ENCODE measurements around the gene INPP5A.
"Not testable (repeated sequence)": the region's sequence is repeated elsewhere in the genome, so short reads cannot be mapped to it uniquely, and the experiment has no call there.

The INPP5A gene

DNA sequence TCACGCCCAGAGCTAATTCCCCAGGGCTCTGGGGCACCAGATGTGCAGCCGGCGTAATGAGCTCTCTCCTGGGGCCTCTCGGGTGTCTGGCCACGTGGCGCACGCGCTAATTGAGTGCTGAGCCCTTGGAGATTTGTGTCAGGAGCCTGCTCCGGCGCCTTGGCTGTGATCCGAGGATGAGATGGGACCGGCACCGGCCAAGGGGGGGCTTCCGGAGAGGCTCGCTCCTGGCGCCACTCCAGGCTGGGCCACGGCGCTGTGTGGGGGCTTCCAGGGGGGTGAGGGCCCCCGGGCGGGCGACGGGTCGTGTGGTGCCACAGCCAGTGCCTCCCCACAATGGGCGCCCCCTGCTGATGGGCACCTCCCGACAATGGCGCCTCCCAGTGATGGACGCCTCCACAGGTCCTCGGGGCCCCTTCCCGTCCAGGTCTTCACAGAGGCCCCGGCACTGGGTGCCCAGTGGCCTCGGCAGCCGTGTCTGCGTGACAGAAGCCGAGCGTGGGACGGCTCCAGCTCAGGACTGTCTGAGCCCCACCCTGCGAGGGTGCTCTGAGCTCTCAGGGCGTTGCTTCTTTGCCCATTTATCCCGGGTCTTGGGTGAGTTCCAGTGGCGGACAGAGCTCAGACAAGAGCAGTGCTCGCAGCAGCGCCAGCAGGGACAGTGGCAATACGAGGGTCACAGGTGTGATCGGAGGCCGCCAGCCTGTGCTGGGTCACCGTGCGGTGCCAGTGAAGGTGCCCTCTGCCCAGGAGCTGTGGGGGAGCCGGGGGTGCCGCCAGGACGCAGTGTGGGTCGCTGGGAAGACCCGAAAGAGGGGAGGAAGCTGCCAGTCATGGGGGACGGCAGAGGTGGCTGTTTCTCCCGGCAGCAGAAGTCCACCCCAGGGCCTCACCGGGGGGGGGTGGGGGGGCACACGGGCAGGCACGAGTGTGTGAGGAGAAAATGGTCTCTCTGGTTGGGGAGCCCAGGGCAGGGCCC lies 256.6 kb downstream of the INPP5A start:
- no peak for DNase-seq

DNA sequence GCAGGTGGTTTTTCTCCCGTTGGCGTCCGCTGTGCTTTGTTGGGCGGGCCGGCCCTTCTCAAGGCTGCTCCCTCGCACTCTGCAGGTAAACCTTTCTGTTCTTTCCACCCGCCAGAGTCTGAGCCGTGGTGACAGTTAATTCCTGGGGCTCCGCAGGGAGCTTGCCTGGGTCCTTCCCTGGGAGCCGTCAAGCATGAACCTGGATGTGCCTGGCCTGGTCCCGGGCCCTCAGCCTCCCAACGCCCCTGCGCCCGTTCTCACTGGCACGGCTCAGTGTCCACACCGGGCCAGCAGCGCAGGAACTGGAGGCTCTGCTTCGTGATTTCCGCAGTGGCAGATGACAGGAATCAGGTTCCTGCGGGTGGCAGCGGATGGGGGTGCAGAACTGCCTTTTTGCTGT lies 259.3 kb downstream of the INPP5A start:
- DNase-seq = no peak

DNA sequence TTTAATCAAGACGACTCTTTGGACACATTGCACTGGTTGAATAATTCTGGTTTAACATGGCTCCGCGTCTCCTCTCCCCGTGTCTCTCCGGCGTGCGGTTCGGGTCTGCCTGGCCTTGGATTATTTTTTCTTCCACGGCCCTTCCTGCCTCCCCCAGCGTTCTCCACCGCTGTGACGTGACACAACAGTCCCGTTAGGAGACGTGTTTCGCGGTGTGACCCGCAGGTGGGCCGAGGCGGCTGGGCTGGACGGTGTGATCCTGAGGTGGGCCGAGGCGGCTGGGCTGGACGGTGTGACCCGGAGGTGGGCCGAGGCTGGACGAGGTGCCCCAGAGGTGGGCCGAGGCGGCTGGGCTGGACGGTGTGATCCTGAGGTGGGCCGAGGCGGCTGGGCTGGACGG lies 260.4 kb downstream of the INPP5A start:
- DNase-seq = not testable (repeated sequence)

DNA sequence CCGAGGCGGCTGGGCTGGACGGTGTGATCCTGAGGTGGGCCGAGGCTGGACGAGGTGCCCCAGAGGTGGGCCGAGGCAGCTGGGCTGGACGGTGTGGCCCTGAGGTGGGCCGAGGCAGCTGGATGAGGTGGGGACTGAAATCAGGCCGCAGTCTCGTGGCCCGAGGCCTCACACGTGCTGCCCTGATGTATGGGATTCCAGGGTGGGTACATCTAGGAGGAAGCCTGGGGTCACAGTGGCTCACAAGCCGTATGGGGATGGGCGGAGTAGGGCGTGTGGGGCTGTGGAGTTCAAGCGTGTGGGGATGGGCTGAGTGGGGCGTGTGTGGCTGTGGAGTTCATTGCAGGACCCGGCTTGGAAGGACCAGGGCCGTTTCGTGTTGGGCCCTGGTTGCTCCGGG lies 260.8 kb downstream of the INPP5A start:
- no peak for DNase-seq

DNA sequence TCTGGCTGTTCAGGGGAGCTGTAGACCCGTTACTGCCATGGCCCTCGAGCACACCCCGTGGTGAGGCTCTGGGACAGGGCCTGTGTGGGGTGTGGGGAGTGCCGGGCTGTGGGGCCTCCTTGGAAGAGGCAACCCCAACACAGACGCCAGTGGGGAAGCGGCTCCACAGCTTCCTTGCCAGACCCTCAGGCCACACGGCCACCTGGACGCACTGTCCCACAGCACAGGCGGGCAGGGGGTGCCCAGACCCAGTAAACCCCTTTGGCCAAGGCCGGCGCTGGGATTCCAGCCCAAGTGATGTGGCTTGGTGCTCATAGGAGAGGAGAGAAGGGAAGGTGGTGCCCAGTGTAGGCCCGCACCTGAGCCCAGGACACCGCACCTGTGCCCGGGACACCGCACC lies 261.3 kb downstream of the INPP5A start:
- DNase-seq = no peak

DNA sequence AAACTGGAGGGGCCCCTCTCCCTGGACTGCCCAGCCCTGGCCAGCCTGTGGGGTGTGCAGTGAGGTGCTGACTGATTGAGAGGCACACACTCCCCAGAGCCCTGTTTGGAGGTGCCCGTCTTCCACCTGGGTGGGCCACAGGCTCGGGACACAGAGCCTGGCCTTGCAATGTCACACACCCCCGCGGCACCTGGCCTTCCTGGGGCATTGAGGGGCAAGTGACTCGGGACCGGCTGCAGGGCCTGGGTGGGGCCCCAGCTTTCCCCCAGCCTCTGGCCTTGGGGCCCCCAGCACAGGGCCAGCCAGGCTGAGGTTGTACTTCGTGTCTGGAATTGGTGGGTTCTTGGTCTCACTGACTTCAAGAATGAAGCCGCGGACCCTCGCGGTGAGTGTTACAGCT lies 262.3 kb downstream of the INPP5A start:
- DNase-seq = no peak

DNA sequence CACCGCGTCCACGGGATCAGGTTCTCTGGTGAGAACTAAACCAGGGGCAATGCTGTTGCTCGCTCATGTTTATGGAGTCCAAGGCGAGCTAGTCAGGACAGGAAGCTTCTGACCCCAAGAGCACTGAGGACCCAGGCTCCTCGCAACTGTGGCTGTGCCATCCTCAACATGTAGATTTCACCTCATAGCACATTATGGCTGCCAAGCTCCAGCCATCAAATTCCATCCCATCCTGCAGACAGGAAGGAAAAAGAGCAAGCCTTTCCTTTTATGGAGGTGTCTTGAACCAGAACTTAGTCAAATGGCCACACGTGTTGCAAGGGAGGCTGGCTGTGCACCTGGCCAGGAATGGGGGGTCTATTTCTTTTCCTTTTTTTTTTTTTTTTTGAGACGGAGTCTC lies 264.5 kb downstream of the INPP5A start:
- no peak for DNase-seq

DNA sequence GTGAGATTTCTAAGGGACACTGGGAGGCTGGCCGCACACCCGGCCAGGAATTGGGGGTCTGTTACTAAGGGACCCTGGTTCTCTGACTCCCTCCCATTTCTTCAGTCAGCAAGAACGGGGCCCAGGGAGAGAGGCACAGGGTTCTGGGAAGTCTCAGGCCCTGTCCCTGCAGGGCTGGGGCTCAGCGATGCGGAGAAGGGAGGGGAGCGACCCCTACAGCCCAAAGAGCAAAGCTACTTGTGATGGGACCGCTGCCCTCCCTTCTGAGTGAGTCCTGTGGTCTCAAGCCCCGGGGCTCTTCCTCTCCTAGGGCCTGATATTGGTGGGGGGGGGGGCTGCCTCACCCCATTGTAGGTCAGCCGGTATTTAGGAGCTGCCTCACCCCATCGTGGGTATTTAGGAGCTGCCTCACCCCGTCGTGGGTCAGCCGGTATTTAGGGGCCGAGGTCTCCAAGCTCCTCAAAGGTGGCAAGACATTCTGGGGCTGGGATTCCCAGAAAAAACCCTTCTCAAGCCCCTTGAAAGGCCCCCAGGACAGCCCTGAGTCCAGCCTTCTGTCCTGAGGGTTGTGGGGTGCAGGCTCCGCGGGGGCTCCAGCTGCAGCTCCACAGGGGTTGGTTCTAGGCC lies 265.2 kb downstream of the INPP5A start:
- DNase-seq = no peak

DNA sequence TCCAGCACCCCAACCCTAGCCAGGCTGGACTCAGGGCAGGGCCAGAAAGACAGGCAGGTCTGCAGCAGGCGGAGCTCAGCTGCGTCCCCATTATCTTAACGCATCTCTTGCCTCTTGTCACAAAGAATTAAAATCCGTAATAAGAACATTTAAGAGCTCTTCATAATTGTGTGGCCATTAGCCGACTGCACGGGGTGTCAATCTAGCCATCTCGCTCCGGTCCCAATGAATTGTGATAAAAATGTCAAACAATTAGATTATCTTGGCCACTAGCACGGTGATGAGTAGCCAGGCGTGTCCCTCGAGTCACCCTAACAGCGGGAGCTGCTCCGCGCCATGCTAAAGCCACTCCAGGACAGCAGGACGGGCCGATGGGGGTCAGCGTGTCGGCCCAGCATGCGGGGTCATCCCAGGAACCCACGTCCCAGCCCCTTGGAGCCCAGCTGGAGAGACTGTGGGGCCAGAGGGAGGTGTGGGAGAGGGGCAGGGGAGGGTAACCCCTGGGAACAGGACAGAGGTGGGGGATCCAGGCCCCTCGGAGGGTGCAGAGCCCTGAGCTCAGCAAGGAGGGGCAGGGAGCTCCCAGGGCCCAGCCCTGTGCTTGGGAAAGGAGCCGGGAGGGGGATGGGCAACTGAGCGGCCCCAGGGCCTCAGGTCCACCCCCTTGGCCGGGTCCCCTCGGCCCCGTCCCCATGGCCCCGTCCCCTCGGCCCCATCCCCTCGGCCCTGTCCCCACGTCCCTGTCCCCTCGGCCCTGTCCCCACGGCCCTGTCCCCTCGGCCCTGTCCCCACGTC lies 266.0 kb downstream of the INPP5A start:
- DNase-seq = no peak

DNA sequence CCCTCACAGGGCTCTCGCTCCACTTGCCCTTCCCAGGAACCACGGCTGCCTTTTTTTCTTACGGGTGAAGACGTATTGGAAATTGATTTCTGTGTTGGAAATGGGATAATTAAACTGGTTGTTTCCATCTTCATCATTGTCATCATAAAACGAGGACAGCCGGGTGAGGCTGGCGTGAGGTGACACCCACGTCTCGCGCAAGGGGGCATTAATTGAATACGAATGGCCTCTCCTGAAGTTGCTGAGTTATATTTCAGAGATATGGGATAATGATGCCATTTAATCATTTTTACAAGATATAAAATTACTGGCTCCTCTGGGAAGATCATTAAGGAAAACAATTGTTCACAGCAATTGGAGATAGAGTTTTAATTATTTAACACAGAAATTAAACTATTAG lies 266.7 kb downstream of the INPP5A start:
- DNase-seq = no peak

DNA sequence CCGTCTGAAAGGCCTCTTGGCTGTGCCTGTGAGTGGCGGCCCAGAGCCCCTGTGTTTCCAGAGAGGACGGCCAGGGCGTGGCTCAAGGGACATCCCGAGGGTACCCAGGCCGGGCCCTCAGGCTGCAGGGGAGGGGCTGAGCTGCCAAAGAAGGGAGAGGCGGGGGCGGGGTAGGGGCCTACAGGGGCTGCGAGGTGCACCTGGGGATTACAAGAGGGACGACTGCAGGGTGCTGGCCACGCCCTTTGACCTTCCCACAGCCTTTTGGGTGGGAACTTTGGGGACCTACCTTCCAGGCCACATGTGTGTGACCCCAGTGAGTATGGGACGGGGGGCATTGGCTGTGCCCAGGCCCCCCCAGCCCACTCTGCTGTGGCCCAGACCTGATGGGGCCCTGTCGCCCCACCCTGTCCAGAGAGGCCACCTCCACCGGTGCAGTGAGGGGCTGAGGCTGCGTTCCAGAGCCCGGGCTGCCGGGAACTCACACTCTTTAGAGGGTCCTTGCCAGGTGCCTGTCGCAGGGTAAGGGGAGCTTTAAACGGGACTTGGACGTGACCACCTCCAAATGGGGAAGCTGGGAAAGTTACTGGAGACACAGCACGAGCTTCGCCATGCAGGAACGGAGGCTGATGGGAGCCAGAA lies 267.3 kb downstream of the INPP5A start:
- DNase-seq = no peak

DNA sequence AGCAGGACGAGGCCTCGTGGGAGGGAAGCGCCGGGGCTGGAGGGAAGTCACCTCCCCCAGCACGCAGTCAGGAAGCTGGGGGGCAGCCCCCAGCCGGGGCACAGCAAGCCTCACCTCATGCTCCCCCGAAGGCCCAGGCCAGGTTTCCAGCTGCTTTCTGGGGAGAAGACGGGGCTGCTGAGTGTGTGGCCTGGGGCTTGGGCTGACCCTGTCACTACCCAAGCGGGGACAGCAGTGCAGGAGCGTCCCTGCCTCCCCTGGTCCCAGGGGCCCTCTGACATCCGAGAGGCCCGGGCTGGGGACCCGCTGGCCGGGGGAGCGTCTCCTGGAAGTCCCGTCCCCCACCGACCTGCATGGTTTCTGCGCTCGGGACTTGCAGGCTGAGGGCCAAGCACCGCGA lies 268.0 kb downstream of the INPP5A start:
- DNase-seq = no peak

DNA sequence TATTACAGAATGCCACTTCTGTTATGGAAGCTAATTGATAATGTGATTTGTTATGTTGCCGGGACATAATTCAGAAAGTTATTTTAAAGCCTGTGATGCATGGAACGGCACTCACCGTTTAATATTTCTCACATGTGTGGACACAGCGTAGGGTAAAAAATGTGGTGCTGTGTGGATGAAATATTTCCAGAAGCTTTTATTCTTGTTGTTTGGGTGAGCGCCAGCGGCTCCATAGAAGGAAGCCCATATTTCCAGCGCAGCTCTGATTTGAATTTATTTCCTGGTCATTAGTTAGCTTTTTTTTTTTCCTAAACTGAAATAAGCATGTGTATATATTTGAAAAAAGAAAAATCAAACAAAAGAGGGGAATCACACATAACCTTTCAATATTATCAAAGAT lies 268.5 kb downstream of the INPP5A start:
- DNase-seq = no peak

DNA sequence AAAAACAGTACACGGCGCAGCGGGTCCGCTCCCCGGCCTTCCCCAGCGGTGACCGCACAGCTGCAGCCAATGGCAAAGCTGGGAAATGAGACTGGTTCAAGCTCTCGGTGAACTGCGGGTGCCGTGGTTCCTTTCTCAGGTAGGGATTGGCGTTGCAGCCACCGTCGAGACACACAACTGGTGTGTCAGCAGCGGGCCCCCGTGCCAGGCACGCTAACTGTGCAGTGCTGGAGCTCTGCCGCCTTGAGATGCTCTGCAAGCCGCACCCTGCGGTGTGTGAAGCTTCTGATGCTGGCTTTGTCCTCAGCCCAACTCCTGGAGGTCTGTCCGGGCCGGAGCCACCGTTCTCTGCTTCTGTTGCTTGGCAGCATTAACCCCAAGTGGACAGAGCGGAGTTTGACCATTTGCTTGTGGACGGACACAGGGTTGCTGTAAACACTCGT lies 269.0 kb downstream of the INPP5A start:
- DNase-seq = no peak

DNA sequence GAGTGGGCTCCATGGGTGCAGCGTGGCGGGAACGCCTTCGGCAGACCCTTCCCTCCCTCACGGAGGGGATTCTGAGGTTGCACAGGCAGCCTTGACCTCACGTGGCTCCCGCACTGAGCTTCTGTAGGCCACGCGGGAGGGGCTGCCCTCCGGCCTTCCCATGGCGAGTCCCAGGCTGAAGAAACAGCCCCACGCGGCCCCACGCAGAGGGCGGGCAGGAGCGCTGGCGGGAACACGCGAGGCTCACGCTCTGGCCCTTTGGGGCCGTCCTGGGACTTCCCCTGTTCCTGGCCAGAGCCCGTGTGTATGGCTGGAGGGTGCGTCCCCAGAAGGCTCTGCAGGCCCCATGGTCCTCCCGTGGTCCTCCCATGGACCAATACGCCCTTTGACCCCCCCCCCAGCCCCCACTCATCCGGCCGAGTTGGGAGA lies 270.0 kb downstream of the INPP5A start:
- no peak for DNase-seq

DNA sequence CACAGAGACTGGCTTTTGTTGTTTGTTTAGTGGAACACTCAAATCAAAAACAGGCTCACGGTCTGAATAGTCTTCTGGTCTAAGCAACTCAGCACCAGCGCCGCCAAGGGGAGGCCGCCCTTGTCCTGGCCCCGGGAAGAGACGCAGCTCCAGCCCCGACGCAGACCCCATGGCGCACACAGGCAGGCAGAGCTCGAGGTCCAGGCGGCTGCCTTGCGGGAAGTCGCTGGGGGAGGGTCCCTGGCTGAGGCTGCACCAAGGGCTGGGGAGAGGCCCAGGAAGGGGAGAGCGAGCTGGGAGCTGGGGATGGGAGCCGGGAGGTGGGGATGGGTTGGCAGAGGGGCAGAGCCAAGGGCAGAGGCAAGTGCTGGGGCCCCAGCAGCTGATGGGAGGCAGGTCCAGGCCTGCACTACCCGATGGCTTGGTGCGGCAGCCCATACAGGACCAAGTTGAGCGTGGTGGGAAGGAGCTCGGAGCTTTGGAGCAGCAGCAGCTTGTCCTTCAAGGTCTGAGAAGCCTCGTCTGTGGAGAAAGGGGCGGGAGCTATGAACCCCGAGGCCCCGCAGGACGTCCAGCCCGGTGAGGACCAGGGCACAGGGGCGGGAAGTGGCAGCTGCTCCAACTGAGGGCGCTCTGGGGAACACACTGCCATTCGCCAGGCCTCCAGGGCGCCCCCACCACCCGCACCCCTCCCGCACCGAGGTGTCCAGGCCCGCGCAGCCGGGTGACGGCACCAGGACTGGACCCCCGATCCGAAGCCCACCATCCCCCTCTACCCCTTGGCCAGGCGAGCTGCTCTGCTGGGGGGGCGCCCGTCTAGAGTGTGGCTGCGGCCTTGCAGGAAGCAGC lies 271.0 kb downstream of the INPP5A start:
- DNase-seq = no peak

DNA sequence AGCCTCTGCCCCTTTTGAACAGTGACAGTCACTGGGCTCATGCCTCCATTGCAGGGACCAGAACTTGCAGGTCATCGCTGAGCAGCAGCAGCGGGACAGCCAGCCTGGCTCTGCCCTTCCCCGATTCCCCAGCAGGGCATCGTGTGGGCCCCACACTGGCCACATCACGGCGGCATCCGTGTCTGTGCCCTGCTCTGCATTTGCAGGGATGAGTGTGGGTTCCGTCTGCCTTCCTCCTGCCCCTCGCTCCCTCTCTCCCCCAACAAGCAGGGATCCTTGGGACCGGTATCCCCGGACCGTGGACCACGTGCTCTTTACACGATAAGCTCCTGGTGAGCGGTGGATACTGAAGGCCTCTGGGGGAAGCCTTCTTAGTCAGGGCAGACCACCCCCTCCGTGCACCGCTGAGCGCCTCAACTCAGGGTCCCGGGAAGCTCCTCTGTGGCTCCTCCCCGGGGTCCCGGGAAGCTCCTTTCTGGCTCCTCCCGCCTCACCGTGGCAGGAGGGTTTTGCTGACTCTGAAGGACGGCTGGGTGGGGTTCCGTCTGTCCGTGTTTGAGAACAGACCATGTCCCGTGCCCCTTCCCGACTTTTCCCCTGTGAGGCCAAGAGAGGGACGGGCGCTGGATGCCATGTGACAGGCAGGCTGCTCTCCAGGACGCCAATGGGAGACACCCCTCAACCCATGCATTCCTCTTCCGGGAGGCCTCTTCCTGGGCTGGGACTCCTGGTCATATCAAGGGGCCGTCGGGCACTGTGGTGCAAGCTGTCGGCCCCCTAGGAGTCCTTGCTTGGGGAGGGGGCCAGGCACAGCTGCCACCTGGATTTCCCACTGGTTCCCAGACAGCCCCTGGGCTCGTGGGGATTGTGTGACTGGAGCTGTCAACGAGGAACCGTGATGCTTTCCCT lies 271.9 kb downstream of the INPP5A start:
- DNase-seq = no peak

DNA sequence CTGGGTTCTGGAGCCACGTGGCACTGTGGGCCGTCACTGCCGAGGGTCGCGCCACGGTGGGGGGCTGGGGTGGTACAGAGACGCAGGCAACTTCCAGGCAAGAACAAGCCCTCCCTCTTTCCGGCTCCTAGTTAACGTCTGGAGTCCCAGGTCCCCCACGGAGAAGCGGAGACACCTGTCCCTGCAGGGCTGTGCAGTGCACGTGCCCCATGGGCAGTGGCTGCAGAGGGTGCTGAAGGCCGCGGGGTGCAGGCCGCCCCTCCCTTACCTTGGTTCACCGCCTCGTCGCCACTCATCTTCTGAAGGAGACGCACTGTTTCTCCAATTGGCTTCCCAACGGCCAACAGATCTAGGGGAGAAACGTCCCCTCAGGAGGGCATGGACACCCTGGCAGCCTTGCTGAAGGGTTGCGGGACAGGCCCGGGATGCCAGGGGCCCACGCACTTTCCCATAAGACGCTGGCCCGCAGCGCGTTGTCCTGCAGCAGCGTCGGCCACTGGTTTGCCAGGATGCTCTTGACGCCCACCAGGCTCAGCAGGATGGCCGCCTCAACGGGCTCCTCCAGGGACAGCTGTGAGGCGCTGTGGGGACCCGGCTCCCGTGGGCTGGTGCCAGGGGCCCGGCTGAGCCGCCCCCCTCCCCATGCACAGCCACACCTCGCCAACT lies 272.7 kb downstream of the INPP5A start:
- no peak for DNase-seq

DNA sequence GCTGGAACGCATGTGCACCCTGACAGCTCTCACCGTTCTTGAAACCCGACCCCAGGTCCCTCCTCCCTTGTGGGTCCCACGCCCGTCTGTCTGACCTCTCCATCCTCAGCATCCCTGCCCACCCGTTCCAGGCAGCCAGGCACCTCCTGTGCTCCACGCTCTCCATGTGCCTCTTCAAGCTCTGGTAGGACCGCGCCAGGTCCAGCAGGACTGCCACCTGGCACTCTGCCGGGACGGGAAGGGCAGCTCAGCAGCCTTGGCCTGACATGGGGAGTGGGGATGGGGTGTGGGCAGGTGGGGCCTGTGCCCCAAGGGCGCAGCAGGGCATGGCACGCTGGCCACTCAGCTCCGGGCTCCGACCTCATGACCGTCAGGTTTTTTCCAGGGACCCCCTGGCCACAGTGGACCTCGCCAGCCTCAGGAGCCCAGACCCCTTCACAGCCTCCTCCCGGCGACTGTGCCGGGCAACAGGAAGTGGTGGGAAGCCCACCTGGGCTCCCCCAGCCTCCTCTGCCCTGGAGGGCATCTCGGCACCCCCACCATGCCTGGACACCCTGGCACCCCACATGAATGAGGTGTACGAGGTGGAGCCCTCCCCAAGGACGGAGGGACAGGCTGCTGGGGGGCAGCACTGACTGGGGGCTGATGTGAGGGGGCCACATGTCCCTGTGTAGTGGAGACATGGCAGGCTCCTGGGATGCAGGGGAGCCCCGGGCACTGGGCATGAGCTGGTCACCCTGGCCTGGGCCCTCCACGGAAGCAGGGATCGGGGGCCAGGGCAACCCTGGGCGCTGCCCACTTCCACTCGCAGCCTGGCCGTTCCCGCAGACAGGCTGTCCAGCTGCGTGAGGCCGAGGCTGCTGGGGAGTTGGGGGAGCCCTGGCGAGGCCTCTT lies 273.5 kb downstream of the INPP5A start:
- no peak for DNase-seq
